Medulla oblongata (tissue), 1 donor: ENCODE data around the gene CEACAM3.
A peak's percentile ranks its signal among the peaks of the same experiment; 100 is the strongest.

Experiments
- DNase-seq: peaks from one replicate; pipeline ENCODE4 v3.0.0-alpha.2; 2015; ENCODE audit errors: extremely low spot score

Gene CEACAM3

GRCh38 chr19:41844601-41845000 lies 48.2 kb downstream of the CEACAM3 start, which contains the start of gene LYPD4:
Gene LYPD4, minus strand, starts transcription at chr19:41844683. Its CDS starts 5,398 bp downstream, at chr19:41839285.
- no peak for DNase-seq

- no peak for DNase-seq
Observed at GRCh38 chr19:41845001-41845050, 48.4 kb downstream of the CEACAM3 start, which contains the start of gene DMRTC2. Gene DMRTC2, plus strand, starts transcription at chr19:41845042. Its CDS starts 2,387 bp downstream, at chr19:41847429.

GRCh38 chr19:41845051-41845590 lies 48.7 kb downstream of the CEACAM3 start:
- no peak for DNase-seq

- no peak for DNase-seq
Observed at GRCh38 chr19:41847351-41848105, 51.1 kb downstream of the CEACAM3 start.

DNA sequence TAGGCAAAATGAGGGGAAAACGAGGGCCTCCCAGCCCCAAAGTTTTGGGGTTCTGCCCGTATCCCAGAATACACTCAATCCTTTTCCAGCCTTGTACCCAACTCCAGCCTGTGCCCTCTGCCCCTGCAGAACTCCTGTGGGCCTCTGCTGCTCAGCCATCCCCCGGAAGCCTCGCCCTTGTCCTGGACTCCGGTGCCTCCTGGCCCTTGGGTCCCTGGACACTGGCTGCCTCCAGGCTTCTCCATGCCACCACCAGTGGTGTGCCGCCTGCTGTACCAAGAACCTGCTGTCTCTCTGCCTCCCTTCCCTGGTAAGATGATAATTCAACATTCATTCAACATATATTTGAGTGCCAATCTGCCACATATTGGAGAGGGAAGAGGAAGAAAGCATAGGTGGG lies 52.3 kb downstream of the CEACAM3 start:
- DNase-seq: no peak

DNA sequence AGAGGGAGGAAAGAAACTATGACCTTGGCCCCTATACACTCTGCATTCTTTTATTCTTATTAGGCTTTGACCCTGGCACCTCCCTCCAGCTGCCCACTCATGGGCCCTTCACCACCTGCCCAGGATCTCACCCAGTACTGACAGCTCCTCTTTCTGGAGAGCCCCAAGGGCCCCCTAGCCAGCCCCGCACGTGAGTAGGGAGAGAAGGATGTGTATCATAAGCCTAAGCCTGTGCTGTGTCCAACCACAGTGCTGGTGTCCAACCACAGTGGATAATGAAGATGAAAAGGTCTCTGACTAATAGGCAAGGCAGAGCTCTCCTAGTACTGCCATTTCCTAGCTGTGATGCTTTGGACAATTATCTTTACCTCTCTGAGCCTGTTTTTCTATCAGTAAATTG lies 52.7 kb downstream of the CEACAM3 start:
- DNase-seq: no peak

GRCh38 chr19:41850381-41850780 lies 54.0 kb downstream of the CEACAM3 start:
- no peak for DNase-seq

- DNase-seq: no peak
Observed at GRCh38 chr19:41851456-41851855, 55.1 kb downstream of the CEACAM3 start.

- DNase-seq: no peak
Observed at GRCh38 chr19:41853344-41853743, 57.0 kb downstream of the CEACAM3 start.

GRCh38 chr19:41853768-41854167 lies 57.4 kb downstream of the CEACAM3 start:
- DNase-seq: no peak

- no peak for DNase-seq
Observed at GRCh38 chr19:41859213-41859617, 62.8 kb downstream of the CEACAM3 start.

DNA sequence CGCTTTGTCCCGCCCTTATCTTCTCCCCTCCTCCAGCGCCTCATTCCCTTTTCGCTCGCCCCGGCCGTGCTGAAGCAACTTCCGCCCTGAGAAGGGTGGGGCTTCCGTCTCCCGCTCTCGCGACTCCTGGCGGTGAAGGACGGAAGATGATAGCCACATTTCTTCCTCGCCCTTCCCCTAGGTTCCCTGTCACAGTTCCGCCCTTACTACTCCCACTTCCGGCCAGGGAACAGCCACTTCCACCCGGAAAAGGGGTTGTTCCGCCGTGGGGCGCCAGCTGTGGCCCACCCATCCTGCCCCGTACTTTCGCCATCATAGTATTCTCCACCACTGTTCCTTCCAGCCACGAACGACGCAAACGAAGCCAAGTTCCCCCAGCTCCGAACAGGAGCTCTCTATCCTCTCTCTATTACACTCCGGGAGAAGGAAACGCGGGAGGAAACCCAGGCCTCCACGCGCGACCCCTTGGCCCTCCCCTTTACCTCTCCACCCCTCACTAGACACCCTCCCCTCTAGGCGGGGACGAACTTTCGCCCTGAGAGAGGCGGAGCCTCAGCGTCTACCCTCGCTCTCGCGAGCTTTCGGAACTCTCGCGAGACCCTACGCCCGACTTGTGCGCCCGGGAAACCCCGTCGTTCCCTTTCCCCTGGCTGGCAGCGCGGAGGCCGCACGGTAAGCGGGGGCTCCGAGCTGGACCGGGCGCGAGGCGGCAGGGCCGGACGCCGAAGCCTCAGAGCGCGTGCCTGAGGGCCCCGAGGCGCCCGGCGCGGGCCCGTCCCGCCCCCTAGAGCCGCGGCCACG lies 63.4 kb downstream of the CEACAM3 start, which contains the start of gene RPS19:
TSS of gene RPS19 (plus strand) at position 638 of the 801 bp plus-strand sequence. CDS start 520 bp downstream, outside the sequence.
- peak; percentile 100 for DNase-seq

GRCh38 chr19:41860419-41861115 lies 64.2 kb downstream of the CEACAM3 start:
- no peak for DNase-seq
